Right atrium auricular region (tissue), 2 donors: ENCODE results near the gene GTPBP6. TPM values are rescaled to one million over a fixed set of nuclear protein-coding genes. Genes with fewer than 3 reads are reported as not detected.

Experiments
- DNase-seq: peaks from one replicate; pipeline ENCODE4 v3.0.0-alpha.2; 2019; ENCODE audit warnings: low spot score
- H3K27ac ChIP-seq, 2 donors: fragments of 200-600 bp; sonication (generic); 1 replicate in 1 of 2; 2 replicates in 1 of 2; pipeline ENCODE4 v1.5.1; 2016 to 2019
- H3K27me3 ChIP-seq, 2 donors: fragments of 200-600 bp; sonication (generic); one replicate each; pipeline versions ENCODE4 v1.5.1 to v1.6.0; 2017 to 2019
- H3K36me3 ChIP-seq: fragments of 200-600 bp; sonication (generic); one replicate; pipeline ENCODE4 v1.5.1; 2016
- H3K4me1 ChIP-seq, 2 donors: fragments of 200-600 bp; sonication (generic); one replicate each; pipeline versions ENCODE4 v1.5.1 to v1.6.0; 2017 to 2019
- H3K4me3 ChIP-seq, 2 donors: fragments of 200-600 bp; sonication (generic); 1 replicate in 1 of 2; 2 replicates in 1 of 2; pipeline ENCODE4 v1.5.1; 2017 to 2019; ENCODE audit warnings: mild to moderate bottlenecking in 1 of 2, moderate library complexity in 1 of 2
- H3K9me3 ChIP-seq, 2 donors: fragments of 200-600 bp; sonication (generic); one replicate each; pipeline ENCODE4 v1.5.1; 2019
- total RNA-seq, 2 donors: library from RNA; depleted of rRNA; stranded (reverse); fragments of >200 nt; gene quantifications; one replicate each; pipeline ENCODE4 v1.1.0, GENCODE V29; 2016
- TF ChIP-seq, protein P1 (sequence below), 2 donors: fragments of 200-600 bp; sonication (generic); IDR thresholded peaks; one replicate each; pipeline ENCODE4 v1.5.1; 2019; ENCODE audit warnings: antibody characterized with exemption in 2 of 2

GTPBP6 gene
- total RNA-seq, 2 donors from 2014 or later, result 44.6 to 52.1 TPM

GRCh38 chrX:302975-303374 lies 15.6 kb downstream of the GTPBP6 start:
- no peak for DNase-seq
- TF ChIP-seq, protein P1, sequence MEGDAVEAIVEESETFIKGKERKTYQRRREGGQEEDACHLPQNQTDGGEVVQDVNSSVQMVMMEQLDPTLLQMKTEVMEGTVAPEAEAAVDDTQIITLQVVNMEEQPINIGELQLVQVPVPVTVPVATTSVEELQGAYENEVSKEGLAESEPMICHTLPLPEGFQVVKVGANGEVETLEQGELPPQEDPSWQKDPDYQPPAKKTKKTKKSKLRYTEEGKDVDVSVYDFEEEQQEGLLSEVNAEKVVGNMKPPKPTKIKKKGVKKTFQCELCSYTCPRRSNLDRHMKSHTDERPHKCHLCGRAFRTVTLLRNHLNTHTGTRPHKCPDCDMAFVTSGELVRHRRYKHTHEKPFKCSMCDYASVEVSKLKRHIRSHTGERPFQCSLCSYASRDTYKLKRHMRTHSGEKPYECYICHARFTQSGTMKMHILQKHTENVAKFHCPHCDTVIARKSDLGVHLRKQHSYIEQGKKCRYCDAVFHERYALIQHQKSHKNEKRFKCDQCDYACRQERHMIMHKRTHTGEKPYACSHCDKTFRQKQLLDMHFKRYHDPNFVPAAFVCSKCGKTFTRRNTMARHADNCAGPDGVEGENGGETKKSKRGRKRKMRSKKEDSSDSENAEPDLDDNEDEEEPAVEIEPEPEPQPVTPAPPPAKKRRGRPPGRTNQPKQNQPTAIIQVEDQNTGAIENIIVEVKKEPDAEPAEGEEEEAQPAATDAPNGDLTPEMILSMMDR (IDR thresholded peaks at IDR 0.05), result no peak
- Histone ChIP-seq H3K27me3 (no peaks in the 10 kb centered on the region), H3K9me3 (no peaks in the 10 kb centered on the region), H3K36me3 (peaks cover 34% of the 10 kb centered on the region), H3K4me1 (no peaks in the 10 kb centered on the region), H3K4me3 (no peak overlapping the region), H3K27ac (no peak overlapping the region)

GRCh38 chrX:300334-300733 lies 18.3 kb downstream of the GTPBP6 start:
- H3K27ac ChIP-seq, result no peak overlapping the region
- no peaks in the 10 kb centered on the region for H3K9me3 ChIP-seq
- no peaks in the 10 kb centered on the region for H3K4me1 ChIP-seq
- peaks cover 10% of the 10 kb centered on the region for H3K36me3 ChIP-seq
- DNase-seq, result no peak
- no peak overlapping the region for H3K4me3 ChIP-seq
- TF ChIP-seq, protein P1 (IDR thresholded peaks at IDR 0.05), result no peak
- H3K27me3 ChIP-seq, result no peaks in the 10 kb centered on the region

- no peaks in the 10 kb centered on the region for H3K27me3 ChIP-seq
- DNase-seq, result no peak
- no peak overlapping the region for H3K27ac ChIP-seq
- no peaks in the 10 kb centered on the region for H3K9me3 ChIP-seq
- TF ChIP-seq, protein P1 (IDR thresholded peaks at IDR 0.05), result no peak
- peaks cover under 1% of the 10 kb centered on the region for H3K36me3 ChIP-seq
- no peak overlapping the region for H3K4me3 ChIP-seq
- no peaks in the 10 kb centered on the region for H3K4me1 ChIP-seq
These were observed 19.6 kb downstream of the GTPBP6 start for GRCh38 chrX:298993-299392.

- Histone ChIP-seq H3K27me3 (no peaks in the 10 kb centered on the region), H3K9me3 (no peaks in the 10 kb centered on the region), H3K4me3 (no peak overlapping the region), H3K4me1 (no peaks in the 10 kb centered on the region), H3K36me3 (peaks cover 5% of the 10 kb centered on the region), H3K27ac (no peak overlapping the region)
- DNase-seq, result no peak
- TF ChIP-seq, protein P1 (IDR thresholded peaks at IDR 0.05), result no peak
These were observed 23.5 kb downstream of the GTPBP6 start for GRCh38 chrX:295136-295535.

DNA sequence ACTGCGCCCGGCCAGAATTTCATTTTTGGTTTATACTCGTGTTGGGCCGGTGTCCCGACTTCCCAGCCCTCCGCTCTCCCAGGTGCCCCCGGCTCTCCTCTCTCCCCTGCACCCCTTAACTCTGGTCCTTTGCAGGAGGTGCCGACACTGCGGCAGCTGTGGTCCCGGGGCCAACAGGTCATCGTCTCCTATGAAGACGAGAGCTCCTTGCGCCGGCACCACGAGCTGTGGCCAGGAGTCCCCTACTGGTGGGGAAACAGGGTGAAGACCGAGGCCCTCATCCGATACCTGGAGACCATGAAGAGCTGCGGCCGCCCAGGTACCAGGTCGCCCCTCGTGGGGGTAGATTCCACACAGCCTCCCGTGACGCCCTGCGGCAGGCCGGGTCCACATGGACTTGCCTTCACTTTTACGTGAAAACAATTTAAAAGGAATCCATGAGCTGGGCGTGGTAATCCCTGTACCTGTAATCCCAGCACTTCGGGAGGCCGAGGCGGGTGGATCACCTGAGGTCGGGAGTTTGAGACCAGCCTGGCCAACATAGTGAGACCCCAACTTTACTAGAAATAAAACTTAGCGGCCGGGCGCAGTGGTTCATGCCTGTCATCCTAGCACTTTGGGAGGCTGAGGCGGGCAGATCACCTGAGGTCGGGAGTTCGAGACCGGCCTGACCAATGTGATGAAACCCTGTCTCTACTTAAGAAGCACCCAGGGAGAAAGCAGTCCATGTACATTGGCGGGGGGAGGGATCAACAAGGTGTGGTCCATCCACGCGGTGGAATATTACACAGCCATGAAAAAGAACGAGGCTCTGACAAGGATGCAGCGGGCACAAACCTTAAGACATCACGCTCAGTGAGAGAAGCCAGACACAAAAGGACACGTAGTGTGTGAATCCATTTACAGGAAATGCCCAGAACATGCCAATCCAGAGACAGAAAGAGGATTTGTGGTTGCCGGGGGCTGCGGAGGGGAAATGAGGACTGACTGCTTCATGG lies 25.4 kb downstream of the GTPBP6 start:
- DNase-seq, result no peak
- TF ChIP-seq, protein P1 (IDR thresholded peaks at IDR 0.05), result no peak
- peaks cover 10% of the 10 kb centered on the region for H3K36me3 ChIP-seq

More for the DNA sequence above, 25.4 kb downstream of the GTPBP6 start:
- Histone ChIP-seq H3K9me3 (no peaks in the 10 kb centered on the region), H3K4me3 (no peak overlapping the region), H3K4me1 (no peaks in the 10 kb centered on the region), H3K27ac (no peak overlapping the region), H3K27me3 (no peaks in the 10 kb centered on the region)
